ENCODE data around the gene FRMD6. TPM values are rescaled to one million over a fixed set of nuclear protein-coding genes. Genes with fewer than 3 reads are reported as not detected.
"Not testable (repeated sequence)": the region's sequence is repeated elsewhere in the genome, so short reads cannot be mapped to it uniquely, and the experiment has no call there.

Gene FRMD6
- total RNA-seq, 1 donor from 2014 or later: 16.9 TPM

DNA sequence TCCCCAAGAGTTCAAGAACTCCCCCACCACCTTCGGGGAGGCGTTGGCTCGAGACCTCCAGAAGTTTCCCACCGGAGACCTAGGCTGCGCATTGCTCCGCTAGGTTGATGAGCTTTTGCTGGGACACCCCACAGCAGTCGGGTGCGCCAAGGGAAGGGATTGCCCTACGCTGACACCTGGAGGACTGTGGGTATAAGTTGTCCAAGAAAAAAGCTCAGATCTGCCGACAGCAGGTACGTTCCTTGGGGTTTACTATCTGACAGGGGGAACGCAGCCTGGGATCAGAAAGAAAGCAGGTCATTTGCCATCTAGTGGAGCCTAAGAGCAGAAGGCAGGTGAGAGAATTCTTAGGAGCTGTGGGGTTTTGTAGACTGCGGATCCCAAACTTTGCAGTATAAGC, 98.8 kb downstream of the FRMD6 start:
- H3K9me3 Mint-ChIP-seq (ENCODE audit: unreplicated experiment): peaks cover 2% of the 10 kb centered on the region
- H3K27ac Mint-ChIP-seq (ENCODE audit: unreplicated experiment): no peak overlapping the region
- no peaks in the 10 kb centered on the region for H3K36me3 Mint-ChIP-seq (ENCODE audit: unreplicated experiment)
- no peak for DNase-seq
- H3K27me3 Mint-ChIP-seq (ENCODE audit: unreplicated experiment): no peaks in the 10 kb centered on the region
- no peaks in the 10 kb centered on the region for H3K4me1 Mint-ChIP-seq (ENCODE audit: low read depth, unreplicated experiment)
- H3K4me3 Mint-ChIP-seq (ENCODE audit: unreplicated experiment): no peak overlapping the region
- TF ChIP-seq, protein P1, sequence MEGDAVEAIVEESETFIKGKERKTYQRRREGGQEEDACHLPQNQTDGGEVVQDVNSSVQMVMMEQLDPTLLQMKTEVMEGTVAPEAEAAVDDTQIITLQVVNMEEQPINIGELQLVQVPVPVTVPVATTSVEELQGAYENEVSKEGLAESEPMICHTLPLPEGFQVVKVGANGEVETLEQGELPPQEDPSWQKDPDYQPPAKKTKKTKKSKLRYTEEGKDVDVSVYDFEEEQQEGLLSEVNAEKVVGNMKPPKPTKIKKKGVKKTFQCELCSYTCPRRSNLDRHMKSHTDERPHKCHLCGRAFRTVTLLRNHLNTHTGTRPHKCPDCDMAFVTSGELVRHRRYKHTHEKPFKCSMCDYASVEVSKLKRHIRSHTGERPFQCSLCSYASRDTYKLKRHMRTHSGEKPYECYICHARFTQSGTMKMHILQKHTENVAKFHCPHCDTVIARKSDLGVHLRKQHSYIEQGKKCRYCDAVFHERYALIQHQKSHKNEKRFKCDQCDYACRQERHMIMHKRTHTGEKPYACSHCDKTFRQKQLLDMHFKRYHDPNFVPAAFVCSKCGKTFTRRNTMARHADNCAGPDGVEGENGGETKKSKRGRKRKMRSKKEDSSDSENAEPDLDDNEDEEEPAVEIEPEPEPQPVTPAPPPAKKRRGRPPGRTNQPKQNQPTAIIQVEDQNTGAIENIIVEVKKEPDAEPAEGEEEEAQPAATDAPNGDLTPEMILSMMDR (IDR thresholded peaks at IDR 0.05; ENCODE audit: partially characterized antibody, unreplicated experiment): no peak

DNA sequence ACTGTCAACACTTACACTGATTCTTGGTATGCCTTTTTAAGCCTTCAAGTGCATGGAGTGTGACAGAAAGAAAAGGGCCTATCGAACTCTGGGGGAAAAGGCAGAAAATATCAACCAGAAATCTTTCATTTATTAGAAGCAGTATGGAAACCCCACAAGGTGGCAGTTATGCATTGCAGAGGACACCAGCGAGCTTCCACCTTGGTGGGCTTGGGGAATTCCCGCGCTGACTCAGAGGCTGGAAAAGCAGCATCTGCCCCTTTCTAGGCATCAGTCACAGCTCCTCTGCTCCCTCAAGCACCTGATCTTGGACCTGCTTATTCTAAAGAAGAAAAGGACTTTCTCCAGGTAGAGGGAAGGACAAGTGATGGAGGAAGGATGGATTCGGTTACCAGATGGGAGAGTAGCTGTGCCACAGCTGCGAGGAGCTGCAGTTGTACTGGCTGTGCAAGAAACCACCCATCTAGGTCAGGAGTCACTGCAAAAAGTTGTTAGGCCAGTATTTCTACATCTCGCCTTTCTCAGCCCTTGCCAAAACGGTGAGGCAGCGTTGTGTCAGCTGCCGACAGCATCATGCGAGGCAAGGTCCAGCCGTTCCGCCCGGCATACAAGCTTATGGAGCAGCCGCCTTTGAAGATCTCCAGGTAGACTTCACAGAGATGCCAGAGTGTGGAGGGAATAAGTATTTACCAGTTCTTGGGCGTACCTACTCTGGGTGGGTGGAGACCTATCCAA, 100.1 kb downstream of the FRMD6 start:
- not testable (repeated sequence) for H3K9me3 Mint-ChIP-seq (ENCODE audit: unreplicated experiment); H3K36me3 Mint-ChIP-seq (ENCODE audit: unreplicated experiment); H3K4me1 Mint-ChIP-seq (ENCODE audit: low read depth, unreplicated experiment)

DNA sequence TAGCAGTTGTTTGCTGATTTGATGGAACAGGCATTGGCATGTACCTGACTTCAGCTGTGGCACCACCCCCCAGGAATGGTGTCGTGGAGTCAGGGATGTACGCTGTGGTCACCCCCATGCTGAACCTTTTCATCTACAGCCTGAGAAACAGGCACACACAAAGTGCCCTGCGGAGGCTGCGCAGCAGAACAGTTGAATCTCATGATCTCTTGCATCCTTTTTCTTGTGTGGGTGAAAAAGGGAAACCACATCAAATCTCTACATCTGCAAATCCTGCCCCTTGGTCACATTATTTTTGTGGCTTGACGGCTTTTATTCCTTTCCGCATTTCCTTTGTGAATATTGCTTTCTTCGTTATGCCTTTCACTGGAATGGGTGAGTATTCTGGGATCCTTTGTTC, 106.0 kb downstream of the FRMD6 start:
- not testable (repeated sequence) for H3K9me3 Mint-ChIP-seq (ENCODE audit: unreplicated experiment); H3K27me3 Mint-ChIP-seq (ENCODE audit: unreplicated experiment); H3K4me3 Mint-ChIP-seq (ENCODE audit: unreplicated experiment)

More for the DNA sequence above, 100.1 kb downstream of the FRMD6 start:
- not testable (repeated sequence) for DNase-seq; H3K4me3 Mint-ChIP-seq (ENCODE audit: unreplicated experiment); H3K27me3 Mint-ChIP-seq (ENCODE audit: unreplicated experiment); H3K27ac Mint-ChIP-seq (ENCODE audit: unreplicated experiment)

DNA sequence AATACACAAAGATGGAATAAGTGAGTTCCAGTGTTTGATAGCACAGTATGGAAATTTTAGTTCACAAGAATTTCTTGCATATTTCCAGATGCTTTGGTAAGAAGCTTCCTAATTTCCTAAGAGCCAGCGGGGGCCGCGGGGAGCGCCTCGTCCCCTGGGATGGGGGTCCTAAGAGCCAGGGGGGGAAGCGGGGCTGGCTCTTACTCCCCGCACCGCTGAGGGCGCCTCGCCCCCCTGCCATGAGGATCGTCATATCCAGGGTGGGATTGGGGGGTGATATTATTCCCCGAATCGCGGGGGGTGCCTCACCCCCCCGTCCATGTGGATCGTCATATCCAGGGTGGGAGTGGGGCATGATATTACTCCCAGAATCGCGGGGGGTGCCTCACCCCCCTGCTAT, 108.2 kb downstream of the FRMD6 start:
- TF ChIP-seq, protein P1 (IDR thresholded peaks at IDR 0.05; ENCODE audit: partially characterized antibody, unreplicated experiment): no peak
- DNase-seq: no peak
- Mint-ChIP-seq H3K27ac (ENCODE audit: unreplicated experiment) (no peak overlapping the region), H3K9me3 (ENCODE audit: unreplicated experiment) (no peaks in the 10 kb centered on the region), H3K4me1 (ENCODE audit: low read depth, unreplicated experiment) (no peaks in the 10 kb centered on the region), H3K36me3 (ENCODE audit: unreplicated experiment) (no peaks in the 10 kb centered on the region), H3K27me3 (ENCODE audit: unreplicated experiment) (peaks cover 1% of the 10 kb centered on the region), H3K4me3 (ENCODE audit: unreplicated experiment) (no peak overlapping the region)

More for the DNA sequence above, 106.0 kb downstream of the FRMD6 start:
- H3K4me1 Mint-ChIP-seq (ENCODE audit: low read depth, unreplicated experiment); H3K27ac Mint-ChIP-seq (ENCODE audit: unreplicated experiment); DNase-seq; H3K36me3 Mint-ChIP-seq (ENCODE audit: unreplicated experiment): not testable (repeated sequence)

DNA sequence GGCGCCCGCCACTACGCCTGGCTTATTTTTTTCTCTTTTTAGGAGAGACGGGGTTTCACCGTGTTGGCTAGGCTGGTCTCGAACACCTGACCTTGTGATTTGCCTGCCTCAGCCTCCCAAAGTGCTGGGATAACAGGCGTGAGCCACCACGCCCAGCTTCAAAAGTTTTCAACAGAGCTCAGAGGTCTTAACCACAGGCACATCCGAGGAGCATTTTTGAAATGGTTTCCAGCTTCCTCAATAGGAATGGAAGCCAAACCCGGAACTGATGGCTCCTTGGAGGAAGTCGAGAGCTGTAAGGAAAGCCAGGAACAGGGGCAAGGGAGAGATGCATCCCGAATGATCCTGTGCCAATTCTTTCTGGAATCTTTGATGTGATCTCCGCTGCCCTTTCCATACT, 114.0 kb downstream of the FRMD6 start:
- DNase-seq; H3K27ac Mint-ChIP-seq (ENCODE audit: unreplicated experiment); H3K27me3 Mint-ChIP-seq (ENCODE audit: unreplicated experiment): not testable (repeated sequence)

DNA sequence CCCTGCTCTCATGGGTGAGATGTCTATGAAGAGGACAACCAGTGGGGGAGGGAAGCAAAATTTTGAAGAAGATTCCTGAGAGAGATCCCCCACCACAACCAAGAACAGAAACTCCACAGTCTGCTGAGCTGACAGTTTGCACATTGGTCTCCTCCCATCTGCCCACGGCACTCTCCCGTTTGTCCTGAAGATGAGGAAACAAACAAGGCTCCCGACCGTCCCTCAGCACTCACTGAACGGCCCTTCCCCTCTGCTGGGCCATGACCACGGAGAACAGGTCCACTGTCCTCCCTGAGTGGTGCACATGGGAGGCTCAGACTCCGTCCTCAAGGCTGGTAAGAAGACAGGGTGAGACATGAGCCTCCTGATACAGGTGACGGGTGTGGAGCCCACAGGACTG, 114.9 kb downstream of the FRMD6 start:
- not testable (repeated sequence) for H3K27me3 Mint-ChIP-seq (ENCODE audit: unreplicated experiment); H3K27ac Mint-ChIP-seq (ENCODE audit: unreplicated experiment)

More for the DNA sequence above, 114.0 kb downstream of the FRMD6 start:
- H3K36me3 Mint-ChIP-seq (ENCODE audit: unreplicated experiment); H3K9me3 Mint-ChIP-seq (ENCODE audit: unreplicated experiment); H3K4me3 Mint-ChIP-seq (ENCODE audit: unreplicated experiment); H3K4me1 Mint-ChIP-seq (ENCODE audit: low read depth, unreplicated experiment): not testable (repeated sequence)

DNA sequence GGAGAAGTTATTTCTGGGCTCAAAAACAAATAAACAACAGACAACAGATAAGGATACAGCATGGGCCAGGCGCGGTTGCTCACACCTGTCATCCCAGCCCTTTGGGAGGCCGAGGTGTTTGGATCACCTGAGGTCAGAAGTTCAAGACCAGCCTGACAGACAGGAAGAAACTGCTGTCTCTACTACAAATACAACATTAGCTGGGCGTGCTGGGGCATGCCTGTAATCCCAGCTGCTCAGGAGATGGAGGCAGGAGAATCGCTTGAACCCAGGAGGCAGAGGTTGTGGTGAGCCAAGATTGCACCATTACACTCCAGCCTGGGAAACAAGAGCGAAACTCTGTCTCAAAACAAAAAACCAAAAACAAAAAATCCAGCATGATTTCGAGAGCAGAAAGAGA, 117.6 kb downstream of the FRMD6 start:
- H3K9me3 Mint-ChIP-seq (ENCODE audit: unreplicated experiment); H3K4me3 Mint-ChIP-seq (ENCODE audit: unreplicated experiment); H3K27me3 Mint-ChIP-seq (ENCODE audit: unreplicated experiment); H3K27ac Mint-ChIP-seq (ENCODE audit: unreplicated experiment); H3K36me3 Mint-ChIP-seq (ENCODE audit: unreplicated experiment); DNase-seq; H3K4me1 Mint-ChIP-seq (ENCODE audit: low read depth, unreplicated experiment): not testable (repeated sequence)

More for the DNA sequence above, 114.9 kb downstream of the FRMD6 start:
- not testable (repeated sequence) for H3K9me3 Mint-ChIP-seq (ENCODE audit: unreplicated experiment); H3K36me3 Mint-ChIP-seq (ENCODE audit: unreplicated experiment); DNase-seq; H3K4me3 Mint-ChIP-seq (ENCODE audit: unreplicated experiment); H3K4me1 Mint-ChIP-seq (ENCODE audit: low read depth, unreplicated experiment)

All from glutamatergic neuron (in vitro differentiated cells).